B cell (primary cell): Measurements from ENCODE around the gene CNOT4. TPM values are rescaled to one million over a fixed set of nuclear protein-coding genes. Genes with fewer than 3 reads are reported as not detected.
A peak's percentile ranks its signal among the peaks of the same experiment; 100 is the strongest.

ENCODE experiments used
- ATAC-seq: fragments of 200-7000 bp; cut with Tn5 transposase; one replicate; pipeline ENCODE4 v1.10.0; 2021; ENCODE audit warnings: low read depth, mild to moderate bottlenecking, moderate number of reproducible peaks, moderate library complexity
- CTCF ChIA-PET: fragments of 350-600 bp; sonication (Branson Sonifier 250); formaldehyde crosslinking; loops from one replicate; lab custom pipeline; 2021; ENCODE audit warnings: antibody characterized with exemption, inconsistent platforms; lab: Charles Lee
- POLR2A ChIA-PET: fragments of 350-600 bp; sonication (Branson Sonifier 250); formaldehyde crosslinking; loops from one replicate; lab custom pipeline; 2021; ENCODE audit warnings: antibody characterized with exemption; lab: Charles Lee
- DNase-seq: peaks from one replicate; pipeline ENCODE4 v3.0.0; 2013
- H2AFZ ChIP-seq: 2 replicates; pipeline ENCODE4 v1.6.1; 2012; ENCODE audit warnings: mild to moderate bottlenecking, low read depth, low read length; ENCODE audit not compliant: insufficient read depth, poor library complexity, severe bottlenecking
- H3K27ac ChIP-seq, 2 donors: 1 replicate in 1 of 2; 2 replicates in 1 of 2; pipeline ENCODE4 v1.5.1; 2012 to 2013; ENCODE audit warnings: low read length in 2 of 2, mild to moderate bottlenecking in 2 of 2, moderate library complexity in 1 of 2
- H3K27me3 ChIP-seq, 4 experiments: fragments of 200-600 bp in 1 of 4; sonication (generic) in 1 of 4; replicated peaks in 1 of 4; 1 replicate in 2 of 4; 2 replicates in 2 of 4; pipeline versions ENCODE4 v1.6.1 to v1.7.0; 2013 to 2016; ENCODE audit warnings: low read length in 3 of 4, mild to moderate bottlenecking in 2 of 4, mixed read lengths in 1 of 4, moderate library complexity in 1 of 4; ENCODE audit not compliant: insufficient read depth in 4 of 4, control insufficient read depth in 3 of 4; ENCODE audit errors: control extremely low read depth in 1 of 4
- H3K36me3 ChIP-seq, 2 experiments: replicated peaks in 1 of 2; 1 replicate in 1 of 2; 2 replicates in 1 of 2; pipeline versions ENCODE4 v1.6.1 to v1.7.1; 2013; ENCODE audit warnings: low read length in 1 of 2; ENCODE audit not compliant: insufficient read depth in 2 of 2, control insufficient read depth in 1 of 2; ENCODE audit errors: control extremely low read depth in 1 of 2, extremely low read depth in 1 of 2
- H3K4me1 ChIP-seq, 2 donors: fragments of 200-600 bp in 1 of 2; sonication (generic) in 1 of 2; 1 replicate in 1 of 2; 2 replicates in 1 of 2; pipeline versions ENCODE4 v1.5.1 to v1.6.1; 2013 to 2017; ENCODE audit warnings: low read length in 2 of 2; ENCODE audit not compliant: control insufficient read depth in 2 of 2, insufficient read depth in 2 of 2
- H3K4me2 ChIP-seq: replicated peaks from 2 replicates; pipeline ENCODE3; 2012; ENCODE audit warnings: mild to moderate bottlenecking, low read depth, low read length; ENCODE audit not compliant: poor library complexity, severe bottlenecking
- H3K4me3 ChIP-seq, 5 experiments: fragments of 200-600 bp in 1 of 5; sonication (generic) in 1 of 5; 1 replicate in 3 of 5; 2 replicates in 2 of 5; pipeline versions ENCODE4 v1.5.1 to v1.7.0; 2011 to 2016; ENCODE audit warnings: low read length in 4 of 5, mild to moderate bottlenecking in 4 of 5, low read depth in 2 of 5, control low read depth in 1 of 5, moderate library complexity in 1 of 5; ENCODE audit not compliant: insufficient read depth in 1 of 5; ENCODE audit errors: control extremely low read depth in 1 of 5, extremely low read depth in 1 of 5
- H3K79me2 ChIP-seq: fragments of 200-600 bp; sonication (generic); one replicate; pipeline ENCODE4 v1.6.0; 2016; ENCODE audit warnings: low read length; ENCODE audit not compliant: control insufficient read depth, insufficient read depth
- H3K9ac ChIP-seq: fragments of 200-600 bp; sonication (generic); 2 replicates; pipeline ENCODE4 v1.6.1; 2017; ENCODE audit warnings: mild to moderate bottlenecking, low read length, moderate library complexity
- H3K9me3 ChIP-seq, 3 donors: one replicate each; pipeline versions ENCODE4 v1.6.1 to v1.7.1; 2013; ENCODE audit warnings: low read length in 2 of 3; ENCODE audit not compliant: control insufficient read depth in 2 of 3, insufficient read depth in 1 of 3; ENCODE audit errors: control extremely low read depth in 1 of 3
- H4K20me1 ChIP-seq: 2 replicates; pipeline ENCODE4 v1.6.0; 2012; ENCODE audit warnings: mild to moderate bottlenecking, low read length; ENCODE audit not compliant: insufficient read depth, control insufficient read depth, poor library complexity, severe bottlenecking
- H3K27ac Mint-ChIP-seq: one replicate; pipeline ENCODE4 v1.8.0; 2021; ENCODE audit warnings: mixed read lengths
- H3K27me3 Mint-ChIP-seq: one replicate; pipeline ENCODE4 v1.8.0; 2021; ENCODE audit warnings: mixed read lengths
- H3K4me1 Mint-ChIP-seq: one replicate; pipeline ENCODE4 v1.8.0; 2021; ENCODE audit warnings: mixed read lengths
- H3K4me3 Mint-ChIP-seq: one replicate; pipeline ENCODE4 v1.8.0; 2021; ENCODE audit warnings: mixed read lengths
- H3K9me3 Mint-ChIP-seq: one replicate; pipeline ENCODE4 v1.8.0; 2022; ENCODE audit warnings: mixed read lengths; ENCODE audit not compliant: insufficient read depth
- CTCF ChIP-seq: fragments of 200-600 bp; IDR thresholded peaks from one replicate; pipeline ENCODE4 v1.8.0; 2022; ENCODE audit warnings: antibody characterized with exemption, mild to moderate bottlenecking
- EZH2 ChIP-seq: IDR thresholded peaks from 2 replicates; pipeline ENCODE4 v1.6.1; 2012; ENCODE audit warnings: borderline replicate concordance, low read depth, mild to moderate bottlenecking, moderate library complexity, low read length; ENCODE audit not compliant: insufficient read depth, poor library complexity, severe bottlenecking
- WGBS: methylation state at CpG from one replicate; pipeline ENCODE4 v1.1.5; 2013; ENCODE audit warnings: missing lambda C conversion rate; ENCODE audit not compliant: insufficient coverage; 5-methylcytosine and 5-hydroxymethylcytosine counted together
- intact Hi-C: fragments of 100-400 bp; cut with micrococcal nuclease; formaldehyde crosslinking; loops from one replicate; pipeline ENCODE4 v1.10.0; 2022
- polyA plus RNA-seq: library from polyadenylated mRNA; depleted of rRNA; stranded (reverse); fragments of >200 nt; gene quantifications from 2 replicates; pipeline ENCODE4 v1.2.3, GENCODE V29; 2012
- total RNA-seq, 2 donors: library from RNA; stranded (reverse); fragments of 120-200 nt in 1 of 2; gene quantifications; 1 replicate in 1 of 2; 2 replicates in 1 of 2; pipeline versions ENCODE4 v1.2.3 to v1.2.4, GENCODE V29; 2013 to 2022

The CNOT4 gene
- total and polyA plus RNA-seq, 2 donors (not counting 1 experiment from before 2014, with no cell fraction given) = 9.8 to 52.1 TPM

GRCh38 chr7:135441791-135442190 is 68.1 kb downstream of the CNOT4 start:
- H3K27ac ChIP-seq = no peak overlapping the region
- no peaks in the 10 kb centered on the region for H3K9me3 ChIP-seq
- no peaks in the 10 kb centered on the region for H3K4me1 ChIP-seq
- ChIA-PET CTCF (no interaction called here), POLR2A (no interaction called here)
- no peak for TF ChIP-seq EZH2
- no peak for TF ChIP-seq CTCF
- no peak overlapping the region for H2AFZ ChIP-seq
- H3K36me3 ChIP-seq = peaks cover 4 to 15% of the 10 kb centered on the region in 2 experiments
- H3K4me2 ChIP-seq = no peak overlapping the region
- no peak overlapping the region for H3K9ac ChIP-seq
- H3K4me3 ChIP-seq = no peak overlapping the region
- peaks cover 63% of the 10 kb centered on the region for H3K79me2 ChIP-seq
- peaks cover 28% of the 10 kb centered on the region for H4K20me1 ChIP-seq
- no peak for DNase-seq
- ATAC-seq = no peak
- no peak overlapping the region for H3K27ac Mint-ChIP-seq
- no peaks in the 10 kb centered on the region for H3K9me3 Mint-ChIP-seq
- intact Hi-C loops = no loop called here
- H3K27me3 ChIP-seq = no peaks in the 10 kb centered on the region
- peaks cover 10% of the 10 kb centered on the region for H3K4me1 Mint-ChIP-seq
- H3K27me3 Mint-ChIP-seq = no peaks in the 10 kb centered on the region
- no peak overlapping the region for H3K4me3 Mint-ChIP-seq

GRCh38 chr7:135434047-135434446 is 75.9 kb downstream of the CNOT4 start:
- peaks cover 3 to 32% of the 10 kb centered on the region in 2 experiments for H3K36me3 ChIP-seq
- WGBS = no CpG with 5 or more reads among the region's 4 CpGs
- CTCF ChIA-PET = no interaction called here
- H3K4me3 ChIP-seq = no peak overlapping the region
- peaks cover 0 to 4% (median 0%) of the 10 kb centered on the region in 3 donors for H3K9me3 ChIP-seq
- peaks cover 66% of the 10 kb centered on the region for H3K79me2 ChIP-seq
- no peaks in the 10 kb centered on the region for H3K27me3 ChIP-seq
- Mint-ChIP-seq H3K27me3 (no peaks in the 10 kb centered on the region), H3K4me1 (peaks cover 14% of the 10 kb centered on the region), H3K9me3 (peaks cover 8% of the 10 kb centered on the region), H3K27ac (peak overlapping the region; percentile 3), H3K4me3 (no peak overlapping the region)
- ATAC-seq (no peak), DNase-seq (no peak)
- H3K27ac ChIP-seq = no peak overlapping the region
- peaks cover 0 to 3% of the 10 kb centered on the region in 2 donors for H3K4me1 ChIP-seq
- TF ChIP-seq CTCF = no peak
- TF ChIP-seq EZH2 = no peak
- intact Hi-C loops = no loop called here
- no peak overlapping the region for H3K4me2 ChIP-seq
- H2AFZ ChIP-seq = no peak overlapping the region
- POLR2A ChIA-PET = no interaction called here
- peaks cover 26% of the 10 kb centered on the region for H4K20me1 ChIP-seq
- no peak overlapping the region for H3K9ac ChIP-seq
